Caco-2 (cell line): Measurements from ENCODE around the gene ALG9. TPM values are rescaled to one million over a fixed set of nuclear protein-coding genes. Genes with fewer than 3 reads are reported as not detected.

Source experiments
- BruUV-seq: library from RNA; stranded (reverse); fragments of 400-500 nt; replicated peaks from 2 replicates; lab custom pipeline; 2021; lab: Mats Ljungman, UMichigan
- CTCF ChIA-PET: fragments of 300-600 bp; sonication (Branson Sonifier 250); formaldehyde crosslinking; loops from one replicate; lab custom pipeline; 2022; ENCODE audit warnings: antibody characterized with exemption; lab: Charles Lee
- POLR2A ChIA-PET: fragments of 300-600 bp; sonication (Branson Sonifier 250); formaldehyde crosslinking; loops from one replicate; lab custom pipeline; 2022; ENCODE audit warnings: antibody characterized with exemption; lab: Charles Lee
- DNase-seq, 2 experiments: peaks; one replicate each; pipeline versions ENCODE4 v3.0.0 to v3.0.0-alpha.2; 2020 to 2022
- H3K27me3 ChIP-seq: replicated peaks from 2 replicates; pipeline ENCODE4 v1.6.0; 2011; ENCODE audit warnings: low read length; ENCODE audit not compliant: control insufficient read depth, insufficient read depth
- H3K36me3 ChIP-seq: 2 replicates; pipeline ENCODE4 v1.5.1; 2011; ENCODE audit warnings: low read length; ENCODE audit not compliant: control insufficient read depth, insufficient read depth
- H3K4me1 ChIP-seq: fragments of 250-450 bp; sonication (Bioruptor Pico); 2 replicates; pipeline ENCODE4 v1.5.1; 2020; ENCODE audit warnings: mild to moderate bottlenecking
- H3K4me3 ChIP-seq: 2 replicates; pipeline ENCODE4 v1.5.1; 2011; ENCODE audit warnings: low read depth, mild to moderate bottlenecking, control low read depth, low read length
- H3K9me3 ChIP-seq: fragments of 250-450 bp; sonication (Bioruptor Pico); 2 replicates; pipeline ENCODE4 v1.5.1; 2020; ENCODE audit warnings: mild to moderate bottlenecking, moderate library complexity
- H3K27ac Mint-ChIP-seq: one replicate; pipeline ENCODE4 v1.8.0; 2022; ENCODE audit warnings: mixed read lengths; ENCODE audit not compliant: unreplicated experiment
- H3K27me3 Mint-ChIP-seq: one replicate; pipeline ENCODE4 v1.8.0; 2022; ENCODE audit warnings: mixed read lengths; ENCODE audit not compliant: insufficient read depth, unreplicated experiment
- H3K36me3 Mint-ChIP-seq: one replicate; pipeline ENCODE4 v1.8.0; 2022; ENCODE audit warnings: mild to moderate bottlenecking, mixed read lengths; ENCODE audit not compliant: insufficient read depth, unreplicated experiment
- H3K4me1 Mint-ChIP-seq: one replicate; pipeline ENCODE4 v1.8.0; 2022; ENCODE audit warnings: low read depth, mixed read lengths; ENCODE audit not compliant: unreplicated experiment
- H3K4me3 Mint-ChIP-seq: one replicate; pipeline ENCODE4 v1.8.0; 2022; ENCODE audit warnings: mild to moderate bottlenecking, moderate library complexity, mixed read lengths; ENCODE audit not compliant: unreplicated experiment
- H3K9me3 Mint-ChIP-seq: one replicate; pipeline ENCODE4 v1.8.0; 2022; ENCODE audit warnings: mixed read lengths; ENCODE audit not compliant: unreplicated experiment
- intact Hi-C: fragments of 100-400 bp; cut with micrococcal nuclease; formaldehyde crosslinking; loops from one replicate; pipeline ENCODE4 v1.10.0; 2022; ENCODE audit not compliant: unreplicated experiment
- total RNA-seq: library from RNA; stranded (reverse); gene quantifications from 2 replicates; pipeline ENCODE4 v1.2.3, GENCODE V29; 2022
- TF ChIP-seq, protein P1 (sequence below), 2 experiments: fragments of 200-600 bp in 1 of 2; IDR thresholded peaks; 1 replicate in 1 of 2; 2 replicates in 1 of 2; pipeline versions ENCODE4 v1.5.1 to v1.8.0; 2011 to 2022; ENCODE audit warnings: antibody characterized with exemption in 1 of 2, control low read depth in 1 of 2, inconsistent platforms in 1 of 2, low read depth in 1 of 2, low read length in 1 of 2, mild to moderate bottlenecking in 1 of 2, moderate library complexity in 1 of 2; ENCODE audit not compliant: insufficient read depth in 1 of 2, severe bottlenecking in 1 of 2, unreplicated experiment in 1 of 2

ALG9 gene
- total RNA-seq, 1 experiment from 2014 or later: 57.4 TPM

DNA sequence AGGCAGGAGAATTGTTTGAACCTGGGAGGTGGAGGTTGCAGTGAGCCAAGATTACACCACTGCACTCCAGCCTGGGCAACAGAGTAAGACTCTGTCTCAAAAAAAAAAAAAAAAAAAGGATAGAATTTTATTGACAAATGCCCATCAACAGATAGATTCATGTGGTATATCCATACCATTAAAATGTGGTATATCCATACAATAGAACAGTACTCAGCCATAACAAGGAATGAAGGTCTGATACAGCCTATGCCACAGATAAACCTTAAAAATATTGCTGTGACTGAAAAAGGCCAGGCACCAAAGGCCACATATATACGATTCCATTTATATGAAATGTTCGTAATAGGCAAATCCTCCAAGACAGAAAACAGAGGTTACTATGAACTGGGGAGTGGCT, 59.9 kb downstream of the ALG9 start:
- no peaks in the 10 kb centered on the region for H3K27me3 ChIP-seq
- TF ChIP-seq, protein P1, sequence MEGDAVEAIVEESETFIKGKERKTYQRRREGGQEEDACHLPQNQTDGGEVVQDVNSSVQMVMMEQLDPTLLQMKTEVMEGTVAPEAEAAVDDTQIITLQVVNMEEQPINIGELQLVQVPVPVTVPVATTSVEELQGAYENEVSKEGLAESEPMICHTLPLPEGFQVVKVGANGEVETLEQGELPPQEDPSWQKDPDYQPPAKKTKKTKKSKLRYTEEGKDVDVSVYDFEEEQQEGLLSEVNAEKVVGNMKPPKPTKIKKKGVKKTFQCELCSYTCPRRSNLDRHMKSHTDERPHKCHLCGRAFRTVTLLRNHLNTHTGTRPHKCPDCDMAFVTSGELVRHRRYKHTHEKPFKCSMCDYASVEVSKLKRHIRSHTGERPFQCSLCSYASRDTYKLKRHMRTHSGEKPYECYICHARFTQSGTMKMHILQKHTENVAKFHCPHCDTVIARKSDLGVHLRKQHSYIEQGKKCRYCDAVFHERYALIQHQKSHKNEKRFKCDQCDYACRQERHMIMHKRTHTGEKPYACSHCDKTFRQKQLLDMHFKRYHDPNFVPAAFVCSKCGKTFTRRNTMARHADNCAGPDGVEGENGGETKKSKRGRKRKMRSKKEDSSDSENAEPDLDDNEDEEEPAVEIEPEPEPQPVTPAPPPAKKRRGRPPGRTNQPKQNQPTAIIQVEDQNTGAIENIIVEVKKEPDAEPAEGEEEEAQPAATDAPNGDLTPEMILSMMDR (IDR thresholded peaks at IDR 0.05; ENCODE audit: insufficient read depth in 1 of 2, low read depth in 1 of 2, low read length in 1 of 2, severe bottlenecking in 1 of 2, unreplicated experiment in 1 of 2): no peak
- H3K27ac Mint-ChIP-seq: no peak overlapping the region
- no peaks in the 10 kb centered on the region for H3K27me3 Mint-ChIP-seq
- H3K9me3 ChIP-seq: no peaks in the 10 kb centered on the region
- ChIA-PET CTCF (no interaction called here), POLR2A (no interaction called here)
- peaks cover 5% of the 10 kb centered on the region for H3K36me3 Mint-ChIP-seq
- peaks cover 6% of the 10 kb centered on the region for H3K4me1 ChIP-seq
- H3K9me3 Mint-ChIP-seq: no peaks in the 10 kb centered on the region
- no peak for DNase-seq
- intact Hi-C loops: no loop called here
- no peak overlapping the region for H3K4me3 Mint-ChIP-seq
- no peak overlapping the region for H3K4me3 ChIP-seq
- H3K36me3 ChIP-seq: 0 out of 2 replicates have a peak, but pooled peaks cover 4% of the 10 kb centered on the region
- BruUV-seq: no TSS peak
- H3K4me1 Mint-ChIP-seq: peaks cover 15% of the 10 kb centered on the region

DNA sequence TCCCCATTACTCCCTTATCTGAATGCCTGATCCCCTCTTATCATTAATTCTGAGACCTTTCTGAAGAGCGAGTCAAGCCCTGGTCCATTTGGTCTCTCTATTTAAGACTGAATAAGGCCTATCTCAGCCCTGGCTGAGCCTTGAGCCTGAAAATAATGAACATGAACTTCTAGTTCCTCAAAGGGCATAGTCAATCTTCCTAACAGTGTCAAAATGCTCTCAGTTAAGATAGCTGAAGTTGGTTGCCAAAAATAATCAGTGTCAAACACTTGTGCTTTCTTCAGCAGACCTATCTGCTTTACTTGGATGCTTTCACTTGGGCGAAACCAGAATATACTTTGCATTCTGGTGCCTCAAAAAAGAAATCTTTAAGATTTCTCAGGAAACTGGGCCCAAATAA, 62.5 kb downstream of the ALG9 start:
- H3K27ac Mint-ChIP-seq: no peak overlapping the region
- Histone ChIP-seq H3K4me3 (no peak overlapping the region), H3K36me3 (0 out of 2 replicates have a peak, but pooled peaks cover 4% of the 10 kb centered on the region), H3K27me3 (no peaks in the 10 kb centered on the region), H3K9me3 (no peaks in the 10 kb centered on the region), H3K4me1 (peaks cover 7% of the 10 kb centered on the region)
- ChIA-PET POLR2A (no interaction called here), CTCF (no interaction called here)
- peaks cover 8% of the 10 kb centered on the region for H3K36me3 Mint-ChIP-seq
- DNase-seq: no peak
- H3K9me3 Mint-ChIP-seq: no peaks in the 10 kb centered on the region
- no peak overlapping the region for H3K4me3 Mint-ChIP-seq
- intact Hi-C loops: no loop called here
- TF ChIP-seq, protein P1 (IDR thresholded peaks at IDR 0.05; ENCODE audit: insufficient read depth in 1 of 2, low read depth in 1 of 2, low read length in 1 of 2, severe bottlenecking in 1 of 2, unreplicated experiment in 1 of 2): no peak
- BruUV-seq: no TSS peak
- peaks cover 17% of the 10 kb centered on the region for H3K4me1 Mint-ChIP-seq
- no peaks in the 10 kb centered on the region for H3K27me3 Mint-ChIP-seq

DNA sequence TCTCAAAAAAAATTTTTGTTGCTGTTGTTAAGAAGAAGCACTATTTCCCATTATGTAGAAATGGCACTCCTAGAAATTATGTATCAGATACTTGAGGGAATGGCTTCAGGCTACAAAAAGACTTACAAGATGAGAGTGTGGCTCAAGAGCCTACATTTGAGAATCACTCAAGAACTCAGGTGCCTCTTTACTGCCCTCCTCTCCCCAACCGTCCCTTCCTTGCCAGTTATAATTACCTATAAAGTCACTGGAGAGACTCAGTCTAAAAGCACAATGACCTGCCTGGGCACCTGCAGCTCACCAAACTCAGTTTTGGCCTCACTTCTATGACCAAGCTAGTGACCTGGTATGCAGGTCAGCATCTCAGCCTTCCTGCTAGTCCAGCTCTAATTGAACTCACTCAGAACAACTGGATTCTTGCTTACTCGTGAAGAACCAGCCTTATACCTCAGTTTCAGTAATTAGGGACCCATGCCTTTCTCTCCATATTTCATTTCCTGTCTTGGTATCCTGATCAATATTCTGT, 63.3 kb downstream of the ALG9 start:
- no peaks in the 10 kb centered on the region for H3K27me3 ChIP-seq
- Mint-ChIP-seq H3K27ac (no peak overlapping the region), H3K36me3 (peaks cover 8% of the 10 kb centered on the region), H3K27me3 (no peaks in the 10 kb centered on the region), H3K4me1 (peaks cover 17% of the 10 kb centered on the region), H3K9me3 (no peaks in the 10 kb centered on the region), H3K4me3 (no peak overlapping the region)
- TF ChIP-seq, protein P1 (IDR thresholded peaks at IDR 0.05; ENCODE audit: insufficient read depth in 1 of 2, low read depth in 1 of 2, low read length in 1 of 2, severe bottlenecking in 1 of 2, unreplicated experiment in 1 of 2): no peak
- H3K4me1 ChIP-seq: peaks cover 7% of the 10 kb centered on the region
- DNase-seq: no peak
- POLR2A ChIA-PET: no interaction called here
- intact Hi-C loops: no loop called here
- H3K36me3 ChIP-seq: 0 out of 2 replicates have a peak, but pooled peaks cover 4% of the 10 kb centered on the region
- CTCF ChIA-PET: no interaction called here
- BruUV-seq: no TSS peak
- H3K4me3 ChIP-seq: no peak overlapping the region
- H3K9me3 ChIP-seq: no peaks in the 10 kb centered on the region
